ENCODE data around the gene EHD2.
"Not testable (repeated sequence)": the region's sequence is repeated elsewhere in the genome, so short reads cannot be mapped to it uniquely, and the experiment has no call there.

The EHD2 gene

GRCh38 chr19:47720669-47721422, 7.6 kb downstream of the EHD2 start:
- peaks cover 4% of the 10 kb centered on the region for H3K27me3 Mint-ChIP-seq
- H3K4me3 Mint-ChIP-seq, result no peak overlapping the region
- H3K27ac Mint-ChIP-seq, result no peak overlapping the region
- H3K4me1 Mint-ChIP-seq, result no peaks in the 10 kb centered on the region
- H3K9me3 Mint-ChIP-seq, result no peaks in the 10 kb centered on the region
- H3K36me3 Mint-ChIP-seq, result no peaks in the 10 kb centered on the region

- Mint-ChIP-seq H3K27me3 (peaks cover 6% of the 10 kb centered on the region), H3K4me1 (no peaks in the 10 kb centered on the region), H3K36me3 (no peaks in the 10 kb centered on the region), H3K4me3 (no peak overlapping the region), H3K9me3 (no peaks in the 10 kb centered on the region), H3K27ac (no peak overlapping the region)
Measured at GRCh38 chr19:47723581-47723940, 10.3 kb downstream of the EHD2 start.

GRCh38 chr19:47725759-47726401, 12.7 kb downstream of the EHD2 start:
- Mint-ChIP-seq H3K36me3 (no peaks in the 10 kb centered on the region), H3K27me3 (peaks cover 12% of the 10 kb centered on the region), H3K9me3 (no peaks in the 10 kb centered on the region), H3K4me3 (no peak overlapping the region), H3K27ac (no peak overlapping the region), H3K4me1 (peaks cover 16% of the 10 kb centered on the region)

GRCh38 chr19:47726467-47726866, 13.2 kb downstream of the EHD2 start:
- Mint-ChIP-seq H3K27me3 (peaks cover 12% of the 10 kb centered on the region), H3K27ac (no peak overlapping the region), H3K9me3 (no peaks in the 10 kb centered on the region), H3K4me1 (peaks cover 16% of the 10 kb centered on the region), H3K4me3 (no peak overlapping the region), H3K36me3 (no peaks in the 10 kb centered on the region)

GRCh38 chr19:47728295-47728694, 15.1 kb downstream of the EHD2 start:
- not testable (repeated sequence) for H3K4me3 Mint-ChIP-seq, H3K9me3 Mint-ChIP-seq, H3K36me3 Mint-ChIP-seq
- Mint-ChIP-seq H3K27ac (peak overlapping the region; percentile 67), H3K4me1 (peaks cover 16% of the 10 kb centered on the region), H3K27me3 (peaks cover 12% of the 10 kb centered on the region)

- peaks cover 16% of the 10 kb centered on the region for H3K4me1 Mint-ChIP-seq
- H3K4me3 Mint-ChIP-seq, result peak overlapping the region; percentile 72
- H3K27ac Mint-ChIP-seq, result no peak overlapping the region
- H3K9me3 Mint-ChIP-seq, result no peaks in the 10 kb centered on the region
- H3K36me3 Mint-ChIP-seq, result no peaks in the 10 kb centered on the region
- peaks cover 14% of the 10 kb centered on the region for H3K27me3 Mint-ChIP-seq
Measured at GRCh38 chr19:47729468-47729798, 16.2 kb downstream of the EHD2 start.

GRCh38 chr19:47729799-47730520, 16.7 kb downstream of the EHD2 start:
- Mint-ChIP-seq H3K4me1 (peaks cover 16% of the 10 kb centered on the region), H3K4me3 (peak overlapping the region; percentile 72), H3K9me3 (no peaks in the 10 kb centered on the region), H3K27me3 (peaks cover 14% of the 10 kb centered on the region), H3K27ac (peak overlapping the region; percentile 20), H3K36me3 (no peaks in the 10 kb centered on the region)

- H3K36me3 Mint-ChIP-seq, result no peaks in the 10 kb centered on the region
- H3K27ac Mint-ChIP-seq, result no peak overlapping the region
- H3K4me3 Mint-ChIP-seq, result peak overlapping the region; percentile 61
- H3K9me3 Mint-ChIP-seq, result no peaks in the 10 kb centered on the region
- H3K27me3 Mint-ChIP-seq, result peaks cover 14% of the 10 kb centered on the region
- peaks cover 16% of the 10 kb centered on the region for H3K4me1 Mint-ChIP-seq
Measured at GRCh38 chr19:47730521-47730889, 17.3 kb downstream of the EHD2 start.

GRCh38 chr19:47730910-47731309, 17.7 kb downstream of the EHD2 start:
- Mint-ChIP-seq H3K9me3 (no peaks in the 10 kb centered on the region), H3K27ac (no peak overlapping the region), H3K36me3 (no peaks in the 10 kb centered on the region), H3K4me1 (peaks cover 16% of the 10 kb centered on the region), H3K27me3 (peaks cover 14% of the 10 kb centered on the region), H3K4me3 (peak overlapping the region; percentile 61)

- no peaks in the 10 kb centered on the region for H3K9me3 Mint-ChIP-seq
- H3K4me3 Mint-ChIP-seq, result no peak overlapping the region
- H3K27me3 Mint-ChIP-seq, result peaks cover 8% of the 10 kb centered on the region
- peaks cover 4% of the 10 kb centered on the region for H3K4me1 Mint-ChIP-seq
- no peak overlapping the region for H3K27ac Mint-ChIP-seq
- no peaks in the 10 kb centered on the region for H3K36me3 Mint-ChIP-seq
Measured at GRCh38 chr19:47735131-47735530, 21.9 kb downstream of the EHD2 start.

GRCh38 chr19:47740866-47741519, 27.8 kb downstream of the EHD2 start:
- Mint-ChIP-seq H3K27me3 (no peaks in the 10 kb centered on the region), H3K4me1 (peaks cover 18% of the 10 kb centered on the region), H3K4me3 (no peak overlapping the region), H3K36me3 (peaks cover 3% of the 10 kb centered on the region), H3K9me3 (no peaks in the 10 kb centered on the region), H3K27ac (no peak overlapping the region)

GRCh38 chr19:47741544-47742140, 28.4 kb downstream of the EHD2 start:
- H3K27ac Mint-ChIP-seq, result peak overlapping the region; percentile 62
- peaks cover 3% of the 10 kb centered on the region for H3K36me3 Mint-ChIP-seq
- peaks cover 20% of the 10 kb centered on the region for H3K4me1 Mint-ChIP-seq
- no peaks in the 10 kb centered on the region for H3K9me3 Mint-ChIP-seq
- H3K4me3 Mint-ChIP-seq, result no peak overlapping the region
- H3K27me3 Mint-ChIP-seq, result no peaks in the 10 kb centered on the region

GRCh38 chr19:47742634-47743033, 29.4 kb downstream of the EHD2 start:
- H3K27me3 Mint-ChIP-seq, result no peaks in the 10 kb centered on the region
- peak overlapping the region; percentile 62 for H3K27ac Mint-ChIP-seq
- peaks cover 3% of the 10 kb centered on the region for H3K36me3 Mint-ChIP-seq
- peaks cover 27% of the 10 kb centered on the region for H3K4me1 Mint-ChIP-seq
- H3K9me3 Mint-ChIP-seq, result no peaks in the 10 kb centered on the region
- H3K4me3 Mint-ChIP-seq, result no peak overlapping the region

GRCh38 chr19:47745010-47745901, 32.0 kb downstream of the EHD2 start, which contains the start of gene NOP53:
TSS of gene NOP53 (plus strand) at chr19:47745546. CDS start at chr19:47745560, 14 bp downstream.
- peak within 1 kb of the TSS; percentile 100 for H3K27ac Mint-ChIP-seq
- peaks cover 47% of the 10 kb centered on the region for H3K4me1 Mint-ChIP-seq
- no peaks in the 10 kb centered on the region for H3K27me3 Mint-ChIP-seq
- peaks cover 13% of the 10 kb centered on the region for H3K36me3 Mint-ChIP-seq
- H3K9me3 Mint-ChIP-seq, result no peaks in the 10 kb centered on the region
- H3K4me3 Mint-ChIP-seq, result peak within 1 kb of the TSS; percentile 100

All from activated naive CD4-positive, alpha-beta T cell treated with anti-CD3 and anti-CD28 coated beads, Interleukin-2, amount 50 U/mL, for 24 hours (primary cell).